Stimulated activated CD4-positive, alpha-beta T cell treated with anti-CD3 and anti-CD28 coated beads, Interleukin-4, amount 100 ng/mL, for 24 hours (primary cell): Measurements from ENCODE around the gene HTRA2.
"Not testable (repeated sequence)": the region's sequence is repeated elsewhere in the genome, so short reads cannot be mapped to it uniquely, and the experiment has no call there.

ENCODE experiments used
- DNase-seq: peaks from one replicate; pipeline ENCODE4 v3.0.0-alpha.2; 2020

Gene HTRA2

DNA sequence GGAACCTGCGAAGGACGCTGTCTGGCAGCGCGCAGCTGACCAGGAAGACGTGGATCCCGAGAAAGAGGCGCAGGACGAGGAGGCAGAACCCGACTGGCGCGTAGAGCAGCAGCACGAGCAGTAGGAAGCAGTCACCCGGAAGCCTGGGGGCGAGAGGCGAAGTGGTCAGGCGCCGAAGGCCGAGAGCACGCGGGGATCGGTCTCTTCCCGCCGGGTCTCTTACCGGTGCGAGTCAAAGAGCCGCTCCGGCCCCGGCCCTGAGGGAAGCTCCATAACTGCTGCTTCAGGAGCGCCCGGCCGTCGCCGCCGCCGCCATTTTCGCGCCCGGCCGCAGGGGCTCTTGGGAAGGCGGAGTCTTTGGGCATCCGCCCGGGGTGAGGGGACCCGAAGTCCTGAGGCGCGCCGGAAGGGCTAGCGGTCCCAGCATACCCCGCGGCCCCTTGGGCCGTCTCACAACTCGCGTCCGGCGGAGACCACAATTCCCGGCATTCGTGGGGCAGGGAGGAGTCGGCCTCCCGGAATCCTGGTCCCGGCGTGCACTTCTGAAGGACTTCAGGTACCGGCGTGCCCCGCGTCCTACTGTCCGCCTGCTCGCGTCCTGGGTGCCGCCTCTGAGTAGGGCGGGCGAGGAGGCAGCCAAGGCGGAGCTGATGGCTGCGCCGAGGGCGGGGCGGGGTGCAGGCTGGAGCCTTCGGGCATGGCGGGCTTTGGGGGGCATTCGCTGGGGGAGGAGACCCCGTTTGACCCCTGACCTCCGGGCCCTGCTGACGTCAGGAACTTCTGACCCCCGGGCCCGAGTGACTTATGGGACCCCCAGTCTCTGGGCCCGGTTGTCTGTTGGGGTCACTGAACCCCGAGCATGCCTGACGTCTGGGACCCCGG is at the start of gene HTRA2, which contains the start of gene AUP1:
TSS of gene HTRA2 (plus strand) at position 577 of the 882 bp plus-strand sequence. CDS start at position 651, 74 bp downstream.
TSS of gene AUP1 (minus strand) at position 350 of the 882 bp plus-strand sequence. CDS start at position 273, 77 bp downstream.
- DNase-seq = peak; percentile 94

DNA sequence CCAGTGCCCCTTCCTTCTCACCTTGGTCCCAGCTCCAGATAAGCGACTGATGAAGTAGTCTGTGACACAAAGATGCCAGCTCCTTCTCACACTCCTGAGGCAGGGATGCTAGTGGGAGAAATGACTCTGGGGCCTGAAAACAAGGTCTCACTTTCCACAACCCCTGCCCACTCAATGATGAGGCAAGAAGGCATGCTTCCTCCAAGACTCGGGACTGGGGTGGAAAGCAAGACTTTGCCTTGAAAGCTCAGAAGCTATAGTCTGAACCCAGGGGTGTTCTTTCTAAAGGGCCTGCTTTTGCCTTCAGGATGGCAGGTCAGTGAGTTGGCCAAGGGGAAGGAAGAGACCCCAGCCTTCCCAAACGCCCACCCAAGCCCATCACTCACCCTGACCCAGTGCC is 48.3 kb upstream of the HTRA2 start:
- DNase-seq = no peak

DNA sequence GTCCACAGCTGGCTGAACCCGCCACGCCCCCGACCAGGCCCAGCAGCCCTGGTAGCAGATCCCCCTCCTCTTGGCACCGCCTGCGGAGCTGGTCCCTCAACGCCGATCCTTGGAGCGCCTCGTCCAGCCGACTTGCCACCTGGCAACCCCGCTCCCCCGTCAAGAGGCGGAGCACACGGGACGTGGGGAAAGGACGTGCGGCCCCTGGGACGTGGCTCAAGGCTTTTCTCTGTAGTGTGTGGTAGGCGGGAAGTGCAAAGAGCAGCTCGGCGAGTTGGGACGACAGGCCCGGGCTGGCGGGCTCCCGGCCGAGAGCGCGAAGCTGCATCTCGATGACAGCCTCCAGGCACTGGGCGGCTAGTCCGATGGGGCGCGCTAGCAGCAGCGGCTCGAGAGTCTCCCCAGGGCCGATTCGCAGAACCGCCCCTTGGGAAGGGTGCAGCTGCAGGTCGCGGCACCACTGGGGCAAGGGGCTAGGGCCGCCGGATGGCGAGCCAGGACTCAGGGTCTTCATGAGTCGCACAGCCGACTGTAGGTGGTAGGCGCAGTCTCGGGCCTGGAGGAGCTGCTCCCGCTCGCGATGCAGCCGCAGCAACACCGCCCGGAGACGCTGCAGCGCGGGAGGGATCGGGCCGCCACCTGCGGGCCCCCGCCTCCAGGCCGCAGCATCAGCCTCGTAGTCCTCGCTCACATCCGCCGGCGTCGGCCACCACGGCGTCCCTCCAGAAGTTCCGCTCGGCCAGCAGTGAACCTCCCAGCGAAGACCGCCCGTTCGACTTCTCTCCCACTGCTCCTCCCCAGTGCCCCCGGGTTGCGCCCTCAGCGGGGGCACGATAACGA is 47.6 kb upstream of the HTRA2 start:
- DNase-seq = peak; percentile 59

DNA sequence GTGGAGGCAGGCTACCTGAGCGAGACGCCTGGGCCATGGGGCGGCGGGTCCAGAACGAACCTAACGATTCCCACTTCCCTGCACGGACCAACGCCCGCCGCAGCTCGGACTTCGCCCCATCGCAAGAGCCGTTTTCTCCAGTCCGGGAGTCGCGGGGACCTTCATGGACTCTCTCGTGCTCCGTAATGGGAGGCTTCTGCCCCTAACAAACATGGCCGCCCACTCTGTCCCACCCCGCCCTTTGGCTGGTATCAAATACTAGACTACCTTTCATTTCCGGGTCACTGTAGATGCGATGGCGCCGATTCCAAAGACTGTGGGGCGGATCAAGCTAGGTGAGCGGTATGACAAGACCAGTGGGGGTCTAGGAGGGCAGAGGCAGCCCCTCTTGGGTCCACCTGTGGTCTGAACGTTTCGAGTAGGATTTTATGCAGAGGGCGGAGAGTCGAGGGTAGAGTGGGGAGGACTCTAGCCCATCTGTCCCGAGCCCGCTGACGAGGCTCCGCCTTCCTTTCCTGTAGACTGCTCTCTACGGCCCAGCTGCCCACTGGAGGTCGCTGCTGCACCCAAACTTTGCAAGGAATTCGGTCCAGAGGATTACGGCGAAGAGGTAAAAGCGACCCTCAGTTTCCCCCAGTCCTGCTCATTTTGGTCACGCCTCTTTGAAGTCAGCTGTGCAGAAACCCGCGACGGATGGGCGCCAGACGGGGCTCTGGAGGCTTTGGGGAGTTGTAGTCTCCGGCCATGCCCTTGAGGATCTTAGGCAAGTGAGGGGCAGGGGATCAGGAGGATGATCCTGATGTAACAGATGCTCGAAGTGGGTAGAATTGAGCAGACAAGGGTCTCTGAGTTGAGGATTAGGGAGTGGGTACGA is 46.7 kb upstream of the HTRA2 start, which contains the start of the genes CCDC142 and TTC31:
TSS of gene CCDC142 (minus strand) at position 198 of the 874 bp plus-strand sequence. CDS start at position 37, 161 bp downstream.
TSS of gene TTC31 (plus strand) at position 281 of the 874 bp plus-strand sequence. CDS start at position 296, 15 bp downstream.
- DNase-seq = peak; percentile 95

DNA sequence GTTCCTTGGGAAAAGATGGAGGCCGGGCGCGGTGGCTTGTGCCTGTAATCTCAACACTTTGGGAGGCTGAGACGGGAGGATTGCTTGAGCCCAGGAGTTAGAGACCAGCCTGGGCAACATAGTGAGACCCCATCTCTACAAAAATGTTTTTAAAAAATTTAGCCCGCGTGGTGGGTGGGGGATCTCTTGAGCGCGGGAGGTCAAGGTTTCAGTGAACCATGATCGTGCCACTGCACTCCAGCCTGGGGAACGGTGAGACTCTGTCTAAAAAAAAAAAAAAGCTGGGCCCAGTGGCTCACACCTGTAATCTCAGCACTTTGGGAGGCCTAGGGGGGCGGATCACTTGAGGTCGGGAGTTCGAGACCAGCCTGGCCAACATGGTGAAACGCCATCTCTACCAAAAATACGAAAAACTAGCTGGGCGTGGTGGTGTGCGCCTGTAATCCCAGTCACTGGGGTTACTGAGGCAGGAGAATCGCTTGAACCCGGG is 46.0 kb upstream of the HTRA2 start:
- not testable (repeated sequence) for DNase-seq

DNA sequence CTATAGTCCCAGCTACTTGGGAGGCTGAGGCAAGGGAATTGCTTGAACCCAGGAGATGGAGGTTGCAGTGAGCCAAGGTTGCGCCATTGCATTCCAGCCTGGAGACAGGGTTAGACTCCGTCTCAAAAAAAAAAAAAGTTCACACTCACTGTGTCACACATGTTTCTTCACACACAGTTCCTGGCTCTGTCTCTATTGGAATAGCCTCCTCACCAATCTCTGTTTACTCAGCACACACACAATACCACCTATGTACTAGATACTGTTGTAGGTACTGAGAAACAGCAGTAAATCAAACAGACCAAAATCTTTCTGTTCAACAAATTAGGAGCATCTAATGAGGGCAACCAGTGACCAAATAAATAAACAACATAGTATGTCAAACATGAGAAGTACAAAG is 43.6 kb upstream of the HTRA2 start:
- no peak for DNase-seq

DNA sequence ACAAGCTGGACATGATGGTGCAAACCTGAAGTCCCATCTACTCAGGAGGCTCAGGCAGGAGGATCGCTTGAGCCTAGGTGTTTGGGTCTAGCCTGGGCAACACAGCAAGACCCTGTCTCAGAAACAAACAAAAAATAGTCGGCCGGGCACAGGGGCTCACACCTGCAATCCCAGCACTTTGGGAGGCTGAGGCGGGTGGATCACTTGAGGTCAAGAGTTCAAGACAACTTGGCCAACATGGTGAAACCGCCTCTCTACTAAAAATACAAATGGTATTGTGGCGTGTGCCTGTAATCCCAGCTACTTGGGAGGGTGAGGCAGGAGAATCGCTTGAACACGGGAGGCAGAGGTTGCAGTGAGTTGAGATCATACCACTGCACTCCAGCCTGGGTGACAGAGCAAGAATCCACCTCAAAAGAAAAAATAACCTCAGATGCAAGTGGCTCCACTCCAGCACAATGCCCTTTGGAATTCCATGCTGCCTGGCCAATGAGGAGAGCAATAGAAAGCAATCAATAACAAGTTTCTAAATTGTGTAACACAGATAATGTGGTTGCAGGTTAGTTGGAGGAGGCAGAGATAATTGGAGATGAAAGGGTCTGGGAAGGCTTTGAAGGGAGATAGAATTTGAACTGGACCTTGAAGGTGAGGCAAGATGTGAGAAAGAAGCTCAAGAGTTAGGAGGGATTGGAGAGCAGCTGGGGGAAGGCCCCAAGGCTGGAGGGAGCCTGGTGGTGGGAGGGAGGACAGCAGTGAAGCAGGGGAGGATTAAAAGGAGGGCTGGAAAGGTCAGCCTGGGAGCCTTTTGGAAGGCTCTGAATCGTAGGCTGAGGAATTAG is 40.9 kb upstream of the HTRA2 start:
- DNase-seq = no peak

DNA sequence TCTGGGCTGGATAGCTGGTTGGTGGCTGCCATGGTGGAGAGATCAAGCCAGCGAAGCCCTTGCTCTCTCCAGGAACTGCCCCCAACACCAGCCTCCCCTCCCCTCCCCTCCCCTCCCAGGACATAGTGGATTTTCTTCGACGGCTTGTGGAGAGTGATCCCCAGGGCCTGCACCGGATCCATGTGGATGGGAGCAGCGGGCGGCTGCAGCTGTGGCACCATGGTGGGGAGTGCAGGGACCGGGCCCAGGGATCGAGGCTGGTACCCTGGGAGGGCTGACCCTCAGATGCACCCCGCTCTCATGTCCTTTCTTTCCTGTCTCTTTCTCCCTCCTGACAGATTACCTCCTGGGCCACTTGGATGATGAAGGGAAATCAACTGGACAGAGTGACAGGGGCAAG is 39.8 kb upstream of the HTRA2 start:
- DNase-seq = no peak

DNA sequence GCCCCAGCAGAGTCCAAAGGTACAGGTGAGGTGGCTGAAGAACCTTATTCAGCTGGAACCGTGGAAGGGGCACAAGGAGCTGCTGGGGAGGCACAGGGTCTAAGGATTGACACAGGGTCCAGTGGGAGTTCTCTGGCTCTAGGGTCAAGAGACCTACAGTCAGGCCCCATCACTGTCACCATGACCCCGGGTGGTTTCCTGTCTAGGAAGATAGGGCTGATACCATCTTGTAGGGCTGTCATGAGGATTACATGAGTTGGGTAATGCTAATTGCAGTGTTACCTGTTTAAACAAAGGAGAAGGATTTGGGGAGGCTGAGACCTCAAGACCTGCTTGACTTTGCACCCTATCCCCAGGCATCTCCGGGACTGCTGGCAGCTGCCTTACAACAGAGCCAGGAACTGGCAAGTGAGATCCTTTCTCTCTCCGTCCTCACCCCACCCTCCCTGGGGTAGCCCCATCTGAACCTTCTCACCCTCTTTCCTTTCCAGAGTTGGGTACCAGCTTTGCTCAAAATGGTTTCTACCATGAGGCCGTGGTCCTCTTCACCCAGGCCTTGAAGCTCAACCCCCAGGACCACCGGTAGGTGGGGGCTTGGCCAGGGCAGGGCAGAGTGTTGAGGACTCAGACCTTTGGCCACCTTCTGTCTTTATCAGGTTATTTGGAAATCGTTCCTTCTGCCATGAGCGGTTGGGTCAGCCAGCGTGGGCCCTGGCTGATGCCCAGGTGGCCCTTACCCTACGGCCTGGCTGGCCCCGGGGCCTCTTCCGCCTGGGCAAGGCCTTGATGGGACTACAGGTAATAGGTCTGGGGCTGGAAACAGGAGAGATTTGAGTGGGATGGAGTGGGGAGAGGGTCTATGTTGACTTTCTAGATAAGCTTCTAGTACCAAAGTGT is 37.8 kb upstream of the HTRA2 start:
- no peak for DNase-seq

DNA sequence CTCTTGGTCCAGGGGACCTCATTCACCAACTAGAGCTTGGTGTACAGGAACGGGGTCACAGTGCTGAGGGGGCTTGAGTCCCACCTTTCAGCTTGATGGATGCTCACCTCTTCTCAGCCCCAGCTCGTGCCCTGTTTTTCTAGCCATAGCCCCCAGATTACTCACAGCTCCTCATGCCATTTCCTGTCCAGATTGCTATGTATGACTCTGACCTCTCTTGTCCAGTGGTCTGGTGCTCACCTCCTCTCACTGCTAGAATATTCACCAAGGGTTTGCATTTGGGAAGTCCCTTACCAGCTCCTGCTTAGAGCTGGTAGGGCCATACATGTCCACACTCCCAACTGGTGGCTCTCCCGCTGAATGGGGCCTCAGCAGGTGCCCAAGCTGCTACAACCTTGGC is 36.2 kb upstream of the HTRA2 start:
- no peak for DNase-seq

DNA sequence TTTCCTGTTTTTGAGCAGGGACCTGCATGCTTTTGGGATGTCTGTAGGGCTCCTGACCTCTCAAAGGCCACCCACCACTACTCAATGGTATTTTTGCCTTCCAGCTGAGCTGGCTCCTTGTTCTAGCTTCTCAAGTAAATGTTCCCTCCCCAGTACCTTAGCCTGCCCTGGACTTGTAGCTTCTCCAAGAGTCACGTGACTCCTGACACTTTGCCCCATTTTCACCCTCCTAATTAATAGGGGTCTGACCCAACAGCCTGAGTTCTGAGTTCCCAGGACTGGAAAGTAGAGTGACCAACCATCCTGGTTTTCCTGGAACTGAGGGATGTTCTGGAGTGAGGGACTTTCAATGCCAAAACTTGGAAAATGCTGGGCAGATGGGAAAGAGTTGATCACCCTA is 34.3 kb upstream of the HTRA2 start:
- no peak for DNase-seq

DNA sequence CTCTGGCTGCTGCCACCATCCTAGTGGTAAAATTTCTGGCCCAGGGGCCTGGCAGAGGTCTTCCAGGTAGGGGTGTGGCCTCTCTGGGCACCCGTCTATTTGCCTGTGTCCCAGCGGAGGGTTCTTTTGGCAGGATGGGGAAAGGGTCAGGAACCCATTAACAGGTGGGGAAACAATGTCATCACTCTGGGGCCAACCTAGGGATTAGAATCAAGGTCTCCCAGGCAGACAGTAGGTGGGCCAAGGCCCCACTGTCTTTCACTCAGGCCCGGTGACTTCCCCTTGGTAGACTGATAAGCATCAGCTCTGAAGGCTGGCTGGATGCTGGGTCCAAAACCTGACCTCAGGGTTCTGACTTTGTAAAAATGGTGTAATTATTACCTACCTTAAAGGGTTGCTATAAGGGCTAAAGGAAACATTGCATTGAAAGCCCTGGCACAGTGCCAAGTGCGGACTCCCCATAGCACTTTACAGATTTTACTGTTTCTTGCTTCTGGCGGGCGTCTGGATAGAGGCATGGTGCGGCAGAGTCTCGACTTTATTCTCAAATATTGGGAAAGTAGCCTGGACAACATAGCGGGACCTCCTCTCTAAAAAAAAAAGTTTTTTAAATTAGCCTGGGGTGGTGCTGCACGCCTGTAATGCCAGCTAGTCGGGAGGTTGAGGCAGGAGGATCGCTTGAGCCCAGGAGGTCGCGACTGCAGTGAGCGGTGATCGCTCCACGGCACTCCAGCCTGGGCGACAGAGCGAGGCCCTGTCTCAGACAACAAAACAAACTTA is 32.5 kb upstream of the HTRA2 start:
- no peak for DNase-seq

DNA sequence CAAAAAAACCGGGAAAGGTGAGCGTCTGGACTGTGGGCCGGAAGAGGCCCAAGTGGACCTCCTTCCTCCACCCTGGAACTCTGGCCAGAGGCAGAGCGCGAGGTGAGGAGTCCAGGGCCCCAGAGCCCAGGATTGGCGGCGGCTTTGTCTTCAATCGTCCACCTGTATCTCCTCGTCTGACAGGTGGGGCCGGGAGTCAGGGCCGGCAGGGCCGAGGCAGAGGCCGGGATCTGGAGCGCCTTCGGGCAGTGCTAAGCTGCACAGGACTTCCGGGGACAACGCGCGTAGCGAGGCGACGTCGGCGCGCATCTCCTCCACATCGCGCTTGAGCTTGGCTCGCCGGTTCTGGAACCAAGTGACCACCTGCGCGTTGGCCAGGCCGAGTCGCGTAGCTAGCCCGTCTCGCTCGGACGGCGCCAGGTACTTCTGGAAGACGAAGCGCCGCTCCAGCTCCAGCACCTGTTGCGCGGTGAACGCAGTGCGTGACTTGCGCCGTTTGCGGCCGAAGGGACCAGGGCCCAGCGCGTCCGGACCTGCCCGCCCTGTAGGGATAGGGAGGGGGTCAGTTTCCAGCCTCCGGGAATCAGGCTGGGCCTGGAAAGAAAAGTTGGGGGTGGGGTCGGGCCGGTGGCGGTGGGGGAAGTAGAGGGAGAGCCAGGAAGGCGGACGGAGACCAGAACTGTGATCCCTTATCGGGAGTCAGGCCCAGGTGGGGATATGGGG is 31.8 kb upstream of the HTRA2 start:
- no peak for DNase-seq

DNA sequence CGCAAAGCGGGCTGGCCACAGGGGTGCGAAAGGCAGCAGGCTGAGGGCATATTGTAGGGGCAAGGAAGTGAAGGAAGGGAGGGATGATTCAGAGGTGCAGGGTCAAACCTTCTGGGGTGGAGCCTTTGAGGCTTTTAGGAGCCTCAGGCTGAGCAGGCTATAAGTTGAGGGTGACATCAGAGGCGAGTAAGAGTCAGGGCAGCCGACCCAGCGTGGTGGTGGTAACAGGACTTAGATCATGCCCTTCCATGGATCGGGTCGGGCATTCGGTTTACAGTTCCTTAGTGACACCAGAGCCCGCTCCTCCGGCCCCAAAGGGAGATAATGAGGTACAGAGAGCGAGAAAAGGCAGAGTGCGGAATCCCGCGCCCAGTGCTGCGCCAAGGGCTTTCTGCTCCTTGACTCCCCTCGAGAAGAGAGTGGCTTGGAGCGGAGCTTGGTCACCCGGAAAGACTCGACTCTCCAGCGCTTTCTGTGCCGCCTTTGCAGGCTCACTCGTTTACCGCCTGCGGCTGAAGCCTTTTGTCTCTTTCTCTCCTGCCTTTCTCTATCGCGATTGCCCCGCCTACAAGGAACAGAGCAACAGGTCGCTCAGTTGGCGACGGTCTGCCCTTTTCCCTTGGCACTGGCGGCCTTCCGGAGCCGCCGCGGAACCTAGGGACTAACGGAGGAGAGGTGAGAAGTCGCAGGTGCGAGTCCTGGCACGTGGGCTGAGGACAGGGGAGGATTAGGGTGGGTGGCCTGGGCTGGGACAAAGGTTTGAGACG is 31.1 kb upstream of the HTRA2 start:
- DNase-seq = peak; percentile 14

DNA sequence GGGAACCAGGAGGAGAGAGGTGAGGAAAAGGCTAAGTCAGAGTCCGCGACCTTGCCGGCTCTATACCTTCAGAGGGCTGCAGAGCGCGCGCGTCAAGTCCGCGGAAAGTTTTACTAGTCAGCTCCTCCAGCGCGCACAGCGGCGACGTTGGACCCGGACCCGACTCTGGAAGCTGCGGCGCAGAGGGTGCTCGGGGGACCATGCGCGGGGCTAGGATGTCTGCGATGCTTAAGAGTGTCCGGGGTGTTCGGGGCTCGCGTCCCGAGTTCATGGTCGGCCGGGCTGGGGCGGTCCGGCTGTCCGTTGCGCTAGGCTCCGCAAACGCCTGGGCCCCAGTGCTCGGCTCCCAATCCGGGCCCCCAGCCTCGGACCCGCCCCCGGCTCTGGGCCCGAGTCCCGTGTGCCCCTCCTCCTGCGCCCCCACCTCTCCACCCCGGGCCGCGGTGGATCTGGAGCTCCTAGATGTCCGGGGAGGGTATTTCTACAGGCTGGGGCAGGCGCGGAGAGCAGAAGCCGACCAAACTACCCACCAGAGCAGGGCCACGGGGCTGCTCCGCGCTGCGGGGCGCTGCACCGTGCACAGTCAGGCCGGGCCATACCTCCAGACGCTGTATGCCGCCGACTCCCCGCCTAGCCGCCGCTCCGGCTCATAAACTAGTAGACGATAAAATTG is 30.3 kb upstream of the HTRA2 start, which contains the start of gene LBX2:
TSS of gene LBX2 (minus strand) at position 337 of the 673 bp plus-strand sequence. CDS start at position 271, 66 bp downstream.
- peak; percentile 36 for DNase-seq

DNA sequence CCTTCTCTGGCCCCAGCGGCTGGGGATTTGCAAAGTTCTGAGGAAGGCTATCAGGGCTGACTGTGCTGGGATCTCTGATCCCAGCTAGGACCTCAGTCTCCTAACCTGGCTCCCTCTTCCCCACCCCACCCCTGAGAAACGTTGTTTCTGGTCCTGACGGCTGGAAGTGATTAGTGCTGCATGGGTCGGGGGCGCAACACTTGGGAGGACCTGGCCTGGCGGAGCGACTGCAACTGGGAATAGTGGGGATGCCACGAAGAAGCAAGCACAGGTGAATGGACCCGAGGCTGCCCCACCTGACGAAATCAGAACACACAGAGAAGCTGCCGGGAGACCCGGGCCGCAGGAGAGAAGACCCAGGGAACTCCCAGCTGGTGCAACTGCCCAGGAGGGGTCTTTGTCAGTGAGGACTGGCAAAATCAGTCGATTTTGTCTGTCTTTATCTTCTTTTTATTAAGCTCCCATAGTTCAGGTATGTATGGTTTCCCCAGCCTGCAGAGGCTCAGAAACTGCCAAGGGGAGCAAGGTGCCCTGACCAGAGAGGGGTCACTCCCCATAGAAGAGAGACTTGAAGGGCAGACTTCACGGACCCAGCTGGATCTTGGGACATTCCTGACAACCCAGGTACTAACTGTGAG is 29.7 kb upstream of the HTRA2 start:
- DNase-seq = no peak

DNA sequence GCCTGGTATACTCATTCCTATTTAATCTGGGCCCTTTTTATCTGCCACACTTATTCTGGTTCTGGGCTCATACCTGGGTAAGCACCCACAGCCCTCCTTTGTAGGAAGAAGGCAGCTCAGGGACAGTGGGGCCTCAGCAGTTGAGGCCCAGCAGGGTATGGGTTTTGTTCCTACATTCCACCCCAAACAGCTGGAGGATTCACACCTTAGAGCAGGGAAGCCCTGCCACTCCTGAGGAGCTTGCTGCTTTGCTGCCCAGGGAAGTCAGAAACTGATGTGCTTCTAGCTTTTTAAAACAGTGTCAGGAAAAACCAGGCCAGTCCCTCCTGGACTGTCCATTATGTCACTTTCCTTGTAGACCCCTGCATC is 29.2 kb upstream of the HTRA2 start:
- DNase-seq = no peak
